OCI-LY3 (cell line): ENCODE data around the gene IRF2BP2.

Source experiments
- CTCF ChIP-seq: fragments of 200-600, 300-600 bp; sonication (generic); IDR thresholded peaks from 2 replicates; pipeline ENCODE4 v1.5.1; 2014; ENCODE audit warnings: antibody characterized with exemption, low read length, low read depth
- EZH2phosphoT487 ChIP-seq: fragments of 200-600 bp; shearing (Covaris generic); IDR thresholded peaks from 2 replicates; pipeline ENCODE4 v1.6.1; 2018; ENCODE audit warnings: antibody characterized with exemption, mixed run types, low read depth

- TF ChIP-seq CTCF = no peak
- no peak for TF ChIP-seq EZH2phosphoT487
Measured at GRCh38 chr1:234588386-234588785, 21.6 kb downstream of the IRF2BP2 start.
